ENCODE measurements around the gene MAP3K12.

DNA sequence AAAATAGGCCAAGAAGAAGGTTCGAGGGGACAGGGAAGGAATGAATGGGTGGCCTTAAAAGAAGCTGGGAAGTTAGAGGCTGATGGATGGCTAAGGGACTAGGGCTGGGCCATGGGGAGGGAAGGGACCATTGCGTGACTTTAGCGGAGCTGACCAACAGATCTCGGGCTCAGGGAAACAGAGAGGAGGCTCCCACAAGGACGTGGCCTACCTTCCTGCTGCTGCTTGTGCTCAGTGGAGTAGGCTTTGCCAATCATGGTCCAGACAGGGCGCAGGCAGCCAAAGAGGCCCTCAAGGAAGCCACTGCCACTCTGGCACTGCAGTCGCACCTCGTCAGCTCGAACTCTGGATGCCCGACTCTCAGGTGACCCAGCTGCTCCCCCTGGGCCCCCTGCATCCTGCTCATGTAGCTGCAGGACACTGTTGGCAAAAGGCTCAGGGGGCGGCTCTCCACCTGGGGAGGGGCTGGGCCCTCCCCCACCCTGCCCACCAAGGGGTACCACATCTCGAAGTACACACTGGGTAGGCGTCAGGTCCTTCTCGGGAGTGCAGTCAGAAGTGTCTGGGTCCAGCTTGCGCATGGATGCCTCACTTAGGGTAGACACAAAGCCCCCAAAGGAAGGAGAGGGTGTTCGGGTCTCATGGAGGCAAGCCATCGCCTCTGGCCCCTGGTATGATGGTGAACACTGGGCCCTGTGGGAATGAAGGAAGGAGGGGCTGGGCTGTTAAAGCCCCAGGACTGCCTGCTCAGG, 12.3 kb downstream of the MAP3K12 start:
- no peak for TF ChIP-seq BHLHE40 (IDR thresholded peaks at IDR 0.05; ENCODE audit: low read depth, low read length)
- TF ChIP-seq, protein P1, sequence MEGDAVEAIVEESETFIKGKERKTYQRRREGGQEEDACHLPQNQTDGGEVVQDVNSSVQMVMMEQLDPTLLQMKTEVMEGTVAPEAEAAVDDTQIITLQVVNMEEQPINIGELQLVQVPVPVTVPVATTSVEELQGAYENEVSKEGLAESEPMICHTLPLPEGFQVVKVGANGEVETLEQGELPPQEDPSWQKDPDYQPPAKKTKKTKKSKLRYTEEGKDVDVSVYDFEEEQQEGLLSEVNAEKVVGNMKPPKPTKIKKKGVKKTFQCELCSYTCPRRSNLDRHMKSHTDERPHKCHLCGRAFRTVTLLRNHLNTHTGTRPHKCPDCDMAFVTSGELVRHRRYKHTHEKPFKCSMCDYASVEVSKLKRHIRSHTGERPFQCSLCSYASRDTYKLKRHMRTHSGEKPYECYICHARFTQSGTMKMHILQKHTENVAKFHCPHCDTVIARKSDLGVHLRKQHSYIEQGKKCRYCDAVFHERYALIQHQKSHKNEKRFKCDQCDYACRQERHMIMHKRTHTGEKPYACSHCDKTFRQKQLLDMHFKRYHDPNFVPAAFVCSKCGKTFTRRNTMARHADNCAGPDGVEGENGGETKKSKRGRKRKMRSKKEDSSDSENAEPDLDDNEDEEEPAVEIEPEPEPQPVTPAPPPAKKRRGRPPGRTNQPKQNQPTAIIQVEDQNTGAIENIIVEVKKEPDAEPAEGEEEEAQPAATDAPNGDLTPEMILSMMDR (conservative IDR thresholded peaks at IDR 0.05; ENCODE audit: low read depth, low read length) = no peak
- TF ChIP-seq CEBPB (IDR thresholded peaks at IDR 0.05; ENCODE audit: low read depth, low read length) = no peak
- no peak for TF ChIP-seq MXI1 (IDR thresholded peaks at IDR 0.05; ENCODE audit: borderline replicate concordance, low read depth, low read length)
- TF ChIP-seq USF2 (IDR thresholded peaks at IDR 0.05; ENCODE audit: low read depth, low read length) = no peak
- TF ChIP-seq RAD21 (IDR thresholded peaks at IDR 0.05; ENCODE audit: low read length) = no peak
- TF ChIP-seq POLR2A (IDR thresholded peaks at IDR 0.05; ENCODE audit: low read depth, low read length) = no peak
- TF ChIP-seq SMC3 (IDR thresholded peaks at IDR 0.05; ENCODE audit: low read depth, low read length) = no peak
- TF ChIP-seq MAZ (IDR thresholded peaks at IDR 0.05; ENCODE audit: borderline replicate concordance, low read depth, low read length) = no peak
- TF ChIP-seq FOS (IDR thresholded peaks at IDR 0.05; ENCODE audit: low read depth, low read length) = no peak
- TF ChIP-seq ELK1 (IDR thresholded peaks at IDR 0.05; ENCODE audit: borderline replicate concordance, low read depth, low read length) = no peak
- no peak for TF ChIP-seq CHD1 (IDR thresholded peaks at IDR 0.05; ENCODE audit: low read depth, low read length)
- no peak for TF ChIP-seq RFX5 (IDR thresholded peaks at IDR 0.05; ENCODE audit: low read depth, low read length)

Measured in IMR-90 (cell line).